GM12875 (cell line): ENCODE data around the gene SPATA13.

Experiments used
- H3K4me3 ChIP-seq: one replicate; pipeline ENCODE4 v1.5.1; 2011; ENCODE audit warnings: low read depth, low read length, control low read depth
- CTCF ChIP-seq: IDR thresholded peaks from 2 replicates; pipeline ENCODE4 v1.5.1; 2011; ENCODE audit warnings: low read depth, mild to moderate bottlenecking, control low read depth, inconsistent platforms, low read length, moderate library complexity, borderline replicate concordance; ENCODE audit not compliant: insufficient read depth

SPATA13 gene

GRCh38 chr13:24129914-24130774, 30.4 kb upstream of the SPATA13 start:
- no peak overlapping the region for H3K4me3 ChIP-seq
- TF ChIP-seq CTCF, result no peak

DNA sequence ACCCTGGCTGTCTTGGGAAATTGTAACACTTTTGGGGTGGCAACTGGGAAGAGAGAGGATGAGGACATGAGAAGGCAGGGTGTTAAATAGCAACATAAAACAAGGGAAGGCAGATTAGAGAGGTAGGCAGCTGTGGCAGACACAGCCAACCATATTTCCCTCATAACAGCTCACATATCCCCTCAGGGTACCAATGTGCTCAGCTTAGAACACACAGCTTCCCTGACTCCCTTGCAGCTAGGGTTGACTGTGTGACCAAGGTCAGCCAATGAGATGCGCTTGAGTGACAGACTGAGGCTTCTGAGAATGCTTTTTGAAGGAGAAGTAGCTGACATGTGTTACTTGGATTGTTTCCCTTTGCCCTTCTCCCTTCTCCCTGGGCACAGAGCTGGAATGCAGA, 28.8 kb upstream of the SPATA13 start:
- no peak overlapping the region for H3K4me3 ChIP-seq

DNA sequence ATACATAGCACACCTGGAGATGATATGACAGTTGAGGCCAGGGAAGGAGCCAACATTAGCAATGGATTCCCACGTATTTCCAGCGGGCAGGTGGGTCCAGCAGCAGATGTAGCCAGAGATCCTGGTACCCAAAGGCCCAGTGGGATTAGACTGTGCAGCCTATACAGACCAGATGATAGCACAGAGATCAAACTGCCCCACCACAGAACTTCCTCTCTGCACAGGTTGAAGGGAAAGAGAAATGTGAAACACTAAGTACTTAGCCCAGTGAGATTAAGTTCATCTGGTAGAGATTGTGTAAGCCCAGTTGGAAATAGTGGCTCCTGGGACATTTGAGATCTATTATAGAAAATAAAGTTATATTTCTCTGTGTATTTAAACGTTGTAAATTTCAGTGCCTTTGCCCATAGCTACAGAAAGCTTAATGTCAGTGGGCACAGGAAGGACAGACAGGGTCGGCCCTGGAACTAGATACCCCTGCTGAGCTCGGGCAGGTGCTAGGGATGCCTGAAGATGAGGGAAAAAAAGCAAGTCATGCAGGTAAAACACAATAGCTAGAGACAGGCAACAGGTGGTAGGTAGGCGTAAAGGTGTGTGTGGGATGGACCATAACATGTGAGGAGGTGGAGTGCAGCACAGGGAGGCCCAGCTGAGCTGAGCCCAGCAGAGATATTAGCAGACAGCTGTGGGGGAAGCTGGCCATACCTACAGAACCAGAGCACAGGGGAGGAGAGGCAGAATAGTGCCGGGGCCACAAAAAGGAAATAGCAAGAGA, 27.3 kb upstream of the SPATA13 start:
- no peak overlapping the region for H3K4me3 ChIP-seq
- TF ChIP-seq CTCF, result no peak

More for the DNA sequence above, 28.8 kb upstream of the SPATA13 start:
- no peak for TF ChIP-seq CTCF

- no peak overlapping the region for H3K4me3 ChIP-seq
- TF ChIP-seq CTCF, result no peak
These were observed 26.3 kb upstream of the SPATA13 start for GRCh38 chr13:24134231-24134630.

DNA sequence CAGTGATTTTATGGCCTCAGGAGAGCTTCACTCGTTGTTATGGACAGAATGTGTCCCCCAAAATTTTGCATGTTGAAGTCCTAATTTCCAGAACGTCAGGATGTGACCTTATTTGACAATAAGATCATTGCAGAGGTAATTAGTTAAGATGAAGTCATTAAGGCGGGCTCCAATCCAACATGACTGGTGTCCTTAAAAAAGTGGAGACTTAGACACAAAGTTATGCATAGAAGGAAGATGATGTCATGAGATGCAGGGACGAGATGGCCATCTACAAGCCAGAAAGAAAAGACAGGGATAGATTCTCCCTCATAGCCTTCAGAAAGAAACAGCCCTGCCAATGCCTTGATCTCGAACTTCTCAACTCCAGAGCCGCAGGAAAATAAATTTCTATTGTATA, 25.8 kb upstream of the SPATA13 start:
- no peak overlapping the region for H3K4me3 ChIP-seq
- no peak for TF ChIP-seq CTCF

DNA sequence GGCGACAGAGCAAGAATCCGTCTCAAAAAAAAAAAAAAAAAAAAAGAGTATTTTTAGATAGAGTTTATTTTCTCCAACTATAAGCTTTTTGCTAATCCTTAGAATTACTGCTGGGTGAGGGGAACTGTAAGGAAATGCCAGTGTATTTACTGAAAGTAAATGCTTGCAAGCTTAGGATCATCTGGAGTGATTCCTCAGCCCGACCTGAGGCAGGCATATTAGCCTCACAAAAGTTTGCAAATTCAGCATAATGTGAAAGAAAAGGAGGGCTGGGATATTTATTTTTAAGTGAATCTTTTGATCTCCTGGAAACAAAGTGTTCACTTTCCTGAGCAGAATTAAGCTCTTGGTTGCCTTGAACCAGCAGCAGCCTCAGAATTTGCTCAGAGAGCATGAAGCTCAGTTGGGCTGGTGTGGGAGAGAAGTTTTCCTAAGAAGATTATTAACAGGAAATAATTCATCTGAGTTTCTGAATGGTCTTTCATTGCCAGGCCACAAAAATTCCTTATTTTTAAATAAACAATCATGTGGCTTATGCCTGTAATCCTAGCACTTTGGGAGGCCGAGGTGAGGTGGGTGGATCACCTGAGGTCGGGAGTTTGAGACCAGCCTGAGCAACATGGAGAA, 24.7 kb upstream of the SPATA13 start:
- no peak overlapping the region for H3K4me3 ChIP-seq
- no peak for TF ChIP-seq CTCF
